Endometrial microvascular endothelial cells (primary cell): ENCODE results near the gene PRSS22. TPM values are rescaled to one million over a fixed set of nuclear protein-coding genes. Genes with fewer than 3 reads are reported as not detected.

ENCODE experiments used
- in situ Hi-C: cut with HindIII; loops from 2 replicates; pipeline ENCODE4 v1.10.0; 2017; ENCODE audit warnings: low sequenced_read_pairs, low pct_unique_long_range_greater_than_20kb; ENCODE audit errors: inconsistent ontology term
- total RNA-seq: library from RNA; depleted of rRNA; stranded (reverse); fragments of >200 nt; gene quantifications from one replicate; pipeline ENCODE4 v1.2.3, GENCODE V29; 2015; ENCODE audit errors: inconsistent ontology term

PRSS22 gene
- total RNA-seq, 1 donor from 2014 or later, result not detected

DNA sequence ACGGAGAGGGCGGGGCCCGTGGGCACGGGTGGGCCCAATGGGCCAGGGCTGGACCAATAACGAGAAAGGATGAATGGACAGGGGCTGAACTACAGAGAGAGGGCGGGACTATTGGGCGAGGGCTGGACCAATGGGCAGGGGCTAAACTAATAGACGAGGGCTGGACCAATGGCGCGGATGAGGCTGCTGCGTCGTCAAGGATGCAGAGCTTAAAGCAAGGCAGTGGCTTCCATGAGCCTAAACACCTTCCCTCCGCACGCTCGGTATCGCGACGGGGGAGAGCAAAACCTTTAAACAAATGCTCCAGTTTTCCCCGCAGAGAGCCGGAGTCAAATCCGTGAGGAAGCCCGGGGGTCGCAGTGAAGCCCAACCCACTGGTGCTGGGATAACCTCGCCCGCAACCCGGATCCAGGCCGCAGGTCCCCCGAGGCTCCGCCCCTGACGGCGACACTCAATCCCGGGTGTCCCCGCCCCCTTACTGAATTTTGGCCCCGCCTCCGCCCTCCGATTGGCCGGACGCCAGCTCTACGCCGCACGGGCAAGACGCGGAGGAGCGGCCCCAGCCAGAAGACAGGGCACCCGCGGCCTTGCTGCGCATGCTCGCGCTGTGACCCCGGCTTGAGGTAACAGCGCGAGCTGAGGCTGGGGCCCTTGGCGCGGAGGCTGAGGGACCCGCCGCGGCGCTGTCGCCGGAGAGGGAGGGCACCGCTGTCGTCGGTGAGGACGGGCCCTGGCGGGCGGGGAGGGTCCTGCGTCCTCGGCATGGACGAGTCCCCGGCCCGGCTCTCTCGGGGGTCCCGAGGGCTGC, 24.9 kb upstream of the PRSS22 start, which contains the start of gene FLYWCH2:
FLYWCH2 (plus strand) TSS at position 566 of the 808 bp plus-strand sequence. CDS start 13,235 bp downstream, outside the sequence.
- in situ Hi-C loops, result no loop called here

GRCh38 chr16:2881783-2882649, 24.0 kb upstream of the PRSS22 start:
- in situ Hi-C loops, result no loop called here

DNA sequence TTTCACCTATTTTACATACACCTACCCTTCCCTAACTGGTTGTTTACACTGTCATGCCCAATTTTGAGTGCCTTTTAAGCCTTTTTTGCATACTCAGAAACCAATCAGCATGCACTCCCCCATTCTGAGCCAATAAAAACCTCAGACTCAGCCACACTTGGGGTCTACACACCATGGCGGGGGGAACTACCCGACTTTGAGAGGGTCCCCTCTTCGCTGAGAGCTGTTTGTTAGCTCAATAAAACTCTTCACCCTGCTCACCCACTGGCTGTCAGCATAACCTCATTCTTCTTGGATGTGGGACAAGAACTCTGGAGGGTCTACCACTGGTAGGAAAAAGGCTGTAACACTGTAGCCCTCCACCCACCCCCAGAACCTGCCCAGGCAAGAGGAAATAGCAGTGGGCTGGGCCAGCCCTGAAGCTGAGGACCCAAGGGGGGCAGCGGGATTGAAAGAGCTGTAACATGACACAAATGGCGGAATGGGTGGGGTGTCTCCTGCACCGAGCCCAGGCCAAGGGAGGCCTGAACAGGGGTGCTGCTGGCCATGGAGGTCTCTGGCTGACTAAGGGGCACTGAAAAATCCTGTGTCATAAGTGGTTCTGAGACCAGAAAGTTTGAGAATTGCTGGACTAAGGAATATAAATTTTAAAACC, 22.0 kb upstream of the PRSS22 start:
- in situ Hi-C loops, result no loop called here

- in situ Hi-C loops, result no loop called here
Measured at GRCh38 chr16:2874912-2875362, 17.0 kb upstream of the PRSS22 start.

GRCh38 chr16:2874032-2874911, 16.3 kb upstream of the PRSS22 start:
- in situ Hi-C loops, result no loop called here

GRCh38 chr16:2871926-2872325, 14.0 kb upstream of the PRSS22 start:
- in situ Hi-C loops, result no loop called here

DNA sequence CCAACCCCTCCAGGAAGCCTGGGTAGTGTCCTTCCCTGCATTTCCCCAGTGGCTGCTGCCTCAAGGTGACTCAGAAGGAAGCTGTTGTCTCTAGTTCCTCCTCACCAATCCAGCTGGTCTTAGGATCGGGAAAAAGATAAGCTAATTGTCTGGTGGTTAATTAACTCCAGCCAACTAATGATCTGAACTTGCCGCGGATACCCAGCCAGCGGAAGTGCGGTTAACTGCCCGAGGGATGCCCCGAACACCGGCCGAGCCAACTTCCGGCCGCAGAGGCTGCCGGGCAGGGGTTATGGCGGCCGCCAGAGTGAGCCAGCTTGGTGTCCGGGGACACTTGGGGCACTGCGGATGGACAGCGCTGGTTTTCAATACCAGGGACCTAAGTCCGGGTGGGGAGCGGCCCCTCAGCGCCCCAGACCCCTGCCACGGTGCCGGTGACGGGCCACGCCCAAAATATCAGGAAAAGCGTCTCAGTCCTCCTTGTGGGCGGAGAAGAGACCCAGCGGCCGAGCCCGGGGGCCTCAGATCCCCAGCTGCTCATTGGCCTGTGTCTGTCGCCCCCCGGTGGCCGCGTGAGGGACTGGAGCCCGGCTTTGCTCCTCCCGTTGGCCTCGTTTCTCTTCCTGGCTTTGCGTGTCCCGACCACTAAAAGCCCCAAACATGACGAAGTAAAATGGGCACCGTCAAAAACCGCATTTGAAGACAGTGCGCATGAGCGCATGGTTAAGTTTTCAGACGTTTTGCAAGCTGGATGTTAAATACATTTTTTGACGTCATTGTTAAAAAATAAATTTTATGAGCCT, 10.2 kb upstream of the PRSS22 start:
- in situ Hi-C loops, result no loop called here

DNA sequence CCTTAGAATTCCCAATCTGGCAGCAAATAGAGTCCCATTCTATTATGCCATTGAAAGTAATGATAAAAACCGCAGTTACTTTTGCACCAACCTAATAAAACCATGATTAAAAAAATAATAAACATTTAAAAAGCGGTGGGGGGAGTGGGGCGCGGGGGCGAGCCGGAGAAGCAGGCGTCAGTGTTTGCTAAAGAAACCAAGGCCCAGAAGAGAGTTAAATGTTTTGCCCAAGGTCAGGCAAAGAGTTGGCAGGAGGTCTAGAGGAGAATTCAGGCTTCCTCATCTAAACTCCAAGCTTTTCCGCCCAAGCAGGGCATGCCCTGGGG, 9.7 kb upstream of the PRSS22 start:
- in situ Hi-C loops, result no loop called here

DNA sequence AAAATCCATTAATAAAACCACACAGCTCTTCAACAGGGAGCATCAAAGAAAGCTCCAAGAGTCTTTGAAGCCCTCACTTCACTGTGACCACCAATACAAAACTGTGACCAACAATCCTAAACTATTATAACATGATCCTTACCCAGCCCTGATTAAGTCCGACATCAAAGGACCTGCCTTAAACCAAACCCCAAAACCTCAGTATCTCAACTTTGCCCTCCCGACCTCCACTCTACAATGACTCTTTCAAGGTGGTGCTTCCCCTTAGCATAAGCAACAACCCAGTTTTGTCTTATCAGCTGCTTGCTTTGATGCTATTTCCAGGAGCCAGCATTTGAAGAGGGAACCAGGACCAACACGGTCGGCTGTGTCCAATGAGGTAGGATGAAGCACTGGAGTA, 8.5 kb upstream of the PRSS22 start:
- in situ Hi-C loops, result no loop called here

GRCh38 chr16:2865651-2866050, 7.7 kb upstream of the PRSS22 start:
- in situ Hi-C loops, result no loop called here

GRCh38 chr16:2860826-2861567, 3.0 kb upstream of the PRSS22 start:
- in situ Hi-C loops, result no loop called here

- in situ Hi-C loops, result no loop called here
Measured at GRCh38 chr16:2859686-2860265, 1.8 kb upstream of the PRSS22 start.

- in situ Hi-C loops, result no loop called here
Measured at GRCh38 chr16:2858245-2859025, 465 bp upstream of the PRSS22 start.

DNA sequence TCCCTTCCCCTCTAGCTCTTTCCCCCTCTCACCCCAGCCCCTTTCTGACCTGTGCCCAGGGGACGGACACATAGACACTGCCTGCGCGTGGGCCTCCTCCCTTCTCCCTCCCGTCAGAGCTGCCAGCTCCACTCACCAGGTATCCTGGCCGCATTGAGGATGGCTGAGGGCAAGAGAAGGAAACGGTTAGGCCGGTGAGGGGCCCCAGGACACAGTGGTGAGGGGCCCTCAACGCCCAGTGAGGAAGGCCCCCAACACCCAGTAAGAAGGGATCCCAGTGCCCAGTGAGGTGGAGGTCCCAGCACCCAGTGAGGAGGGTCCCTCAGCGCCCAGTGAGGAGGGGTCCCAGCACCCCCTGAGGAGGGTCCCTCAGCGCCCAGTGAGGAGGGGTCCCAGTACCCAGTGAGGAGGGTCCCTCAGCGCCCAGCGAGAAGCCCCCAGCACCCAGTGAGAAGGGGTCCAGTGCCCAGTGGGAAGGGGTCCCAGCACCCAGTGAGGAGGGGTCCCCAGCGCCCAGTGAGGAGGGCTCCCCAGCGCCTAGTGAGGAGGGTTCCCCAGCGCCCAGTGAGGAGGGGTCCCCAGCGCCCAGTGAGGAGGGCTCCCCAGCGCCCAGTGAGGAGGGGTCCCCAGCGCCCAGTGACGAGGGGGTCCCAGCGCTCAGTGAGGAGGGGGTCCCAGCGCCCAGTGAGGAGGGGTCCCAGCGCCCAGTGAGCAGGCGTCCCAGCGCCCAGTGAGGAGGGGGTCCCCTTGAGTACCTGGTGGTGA, 1.1 kb downstream of the PRSS22 start:
- in situ Hi-C loops, result no loop called here

- in situ Hi-C loops, result no loop called here
Measured at GRCh38 chr16:2856061-2856670, 1.8 kb downstream of the PRSS22 start.
